Thyroid gland (tissue), 4 donors: ENCODE results near the gene DRC3. TPM values are rescaled to one million over a fixed set of nuclear protein-coding genes. Genes with fewer than 3 reads are reported as not detected.

ENCODE experiments used
- DNase-seq, 2 donors: peaks; one replicate each; pipeline ENCODE4 v3.0.0-alpha.2; 2019
- H3K27ac ChIP-seq, 3 donors: fragments of 200-600 bp; sonication (generic); 1 replicate in 2 of 3; 2 replicates in 1 of 3; pipeline ENCODE4 v1.5.1; 2016 to 2019; ENCODE audit warnings: mild to moderate bottlenecking in 1 of 3, moderate library complexity in 1 of 3
- H3K27me3 ChIP-seq: fragments of 200-600 bp; sonication (generic); one replicate; pipeline ENCODE4 v1.5.1; 2019
- H3K36me3 ChIP-seq, 2 donors: fragments of 200-600 bp; sonication (generic); one replicate each; pipeline ENCODE4 v1.5.1; 2016 to 2019
- H3K4me1 ChIP-seq, 2 donors: fragments of 200-600 bp; sonication (generic); one replicate each; pipeline ENCODE4 v1.5.1; 2017 to 2019
- H3K4me3 ChIP-seq, 3 donors: fragments of 200-600 bp; sonication (generic); replicated peaks in 1 of 3; 1 replicate in 2 of 3; 2 replicates in 1 of 3; pipeline ENCODE4 v1.5.1; 2016; ENCODE audit warnings: mild to moderate bottlenecking in 1 of 3
- H3K9me3 ChIP-seq: fragments of 200-600 bp; sonication (generic); one replicate; pipeline ENCODE4 v1.5.1; 2017
- POLR2A ChIP-seq, 2 donors: fragments of 450-650 bp; IDR thresholded peaks; one replicate each; pipeline ENCODE4 v1.6.1; 2017; ENCODE audit warnings: antibody characterized with exemption in 2 of 2, mild to moderate bottlenecking in 2 of 2, moderate library complexity in 1 of 2
- WGBS, 2 donors: methylation state at CpG; one replicate each; pipeline ENCODE4 v1.1.5; 2017; 5-methylcytosine and 5-hydroxymethylcytosine counted together
- intact Hi-C: fragments of 100-400 bp; cut with DNase I; formaldehyde crosslinking; loops from one replicate; pipeline ENCODE4 v1.15.1; 2023
- total RNA-seq, 4 donors: library from RNA; depleted of rRNA; stranded (reverse); fragments of >200 nt; gene quantifications; one replicate each; pipeline ENCODE4 v1.2.3, GENCODE V29; 2016
- TF ChIP-seq, protein P1 (sequence below), 6 experiments: fragments of 200-600 bp in 3 of 6; fragments of 450-650 bp in 3 of 6; sonication (generic) in 3 of 6; IDR thresholded peaks; one replicate each; pipeline ENCODE4 v1.5.1; 2016 to 2019; ENCODE audit warnings: antibody characterized with exemption in 6 of 6, mild to moderate bottlenecking in 2 of 6, inconsistent platforms in 1 of 6, moderate library complexity in 1 of 6

Gene DRC3
- total RNA-seq, 4 donors from 2014 or later: 18.5 to 28.7 (median 23.4) TPM

DNA sequence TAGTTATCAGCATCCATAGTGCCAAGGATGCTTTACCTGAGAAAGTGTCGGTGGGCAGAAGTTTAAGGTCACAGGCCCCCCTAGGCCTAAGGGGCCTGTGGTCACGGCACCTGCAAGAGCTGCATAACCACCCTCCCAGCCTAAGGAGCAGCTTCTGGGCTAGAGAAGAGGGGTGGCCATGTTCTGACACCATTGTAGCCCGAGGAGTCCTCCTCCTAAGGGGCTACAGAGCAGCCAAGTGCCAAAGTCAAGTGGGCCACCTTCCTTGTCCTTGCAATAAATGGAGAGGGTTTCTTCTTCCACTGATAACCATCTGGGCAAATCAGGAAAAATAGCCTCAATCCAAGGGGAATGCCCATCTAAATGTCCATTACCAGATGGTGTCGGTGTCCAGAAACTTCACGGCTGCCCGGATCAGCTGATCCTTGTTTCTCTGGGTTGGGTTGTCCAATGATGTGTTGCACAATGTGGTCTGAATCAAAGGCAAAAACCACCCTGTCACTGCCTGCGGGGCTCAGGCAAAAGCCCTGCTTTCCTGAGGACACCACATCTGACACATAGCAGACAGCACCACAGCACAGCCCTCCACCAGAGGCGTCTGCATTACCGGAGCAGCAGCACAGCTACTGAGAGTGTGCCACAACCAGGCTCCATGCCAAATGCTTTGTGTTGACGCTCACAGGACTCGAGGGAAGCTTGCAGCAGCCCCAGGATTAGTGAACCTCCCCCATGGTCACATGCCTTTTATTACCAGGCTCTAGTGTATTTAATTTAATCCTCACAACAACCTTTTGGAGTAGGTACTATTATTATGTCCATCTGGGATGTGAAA, 53.5 kb downstream of the DRC3 start:
- WGBS, 2 donors: 81 to 85% methylated on average over 7 to 11 of the region's 11 CpGs
- no peak overlapping the region for H3K4me3 ChIP-seq
- no peaks in the 10 kb centered on the region for H3K9me3 ChIP-seq
- H3K4me1 ChIP-seq: no peaks in the 10 kb centered on the region
- H3K36me3 ChIP-seq: no peaks in the 10 kb centered on the region
- no peak for TF ChIP-seq POLR2A (IDR thresholded peaks at IDR 0.05)
- TF ChIP-seq, protein P1, sequence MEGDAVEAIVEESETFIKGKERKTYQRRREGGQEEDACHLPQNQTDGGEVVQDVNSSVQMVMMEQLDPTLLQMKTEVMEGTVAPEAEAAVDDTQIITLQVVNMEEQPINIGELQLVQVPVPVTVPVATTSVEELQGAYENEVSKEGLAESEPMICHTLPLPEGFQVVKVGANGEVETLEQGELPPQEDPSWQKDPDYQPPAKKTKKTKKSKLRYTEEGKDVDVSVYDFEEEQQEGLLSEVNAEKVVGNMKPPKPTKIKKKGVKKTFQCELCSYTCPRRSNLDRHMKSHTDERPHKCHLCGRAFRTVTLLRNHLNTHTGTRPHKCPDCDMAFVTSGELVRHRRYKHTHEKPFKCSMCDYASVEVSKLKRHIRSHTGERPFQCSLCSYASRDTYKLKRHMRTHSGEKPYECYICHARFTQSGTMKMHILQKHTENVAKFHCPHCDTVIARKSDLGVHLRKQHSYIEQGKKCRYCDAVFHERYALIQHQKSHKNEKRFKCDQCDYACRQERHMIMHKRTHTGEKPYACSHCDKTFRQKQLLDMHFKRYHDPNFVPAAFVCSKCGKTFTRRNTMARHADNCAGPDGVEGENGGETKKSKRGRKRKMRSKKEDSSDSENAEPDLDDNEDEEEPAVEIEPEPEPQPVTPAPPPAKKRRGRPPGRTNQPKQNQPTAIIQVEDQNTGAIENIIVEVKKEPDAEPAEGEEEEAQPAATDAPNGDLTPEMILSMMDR (IDR thresholded peaks at IDR 0.05): no peak
- H3K27ac ChIP-seq: no peak overlapping the region
- intact Hi-C loops: no loop called here
- peak in 1 of 2 donors; percentile 13 for DNase-seq
- H3K27me3 ChIP-seq: no peaks in the 10 kb centered on the region

DNA sequence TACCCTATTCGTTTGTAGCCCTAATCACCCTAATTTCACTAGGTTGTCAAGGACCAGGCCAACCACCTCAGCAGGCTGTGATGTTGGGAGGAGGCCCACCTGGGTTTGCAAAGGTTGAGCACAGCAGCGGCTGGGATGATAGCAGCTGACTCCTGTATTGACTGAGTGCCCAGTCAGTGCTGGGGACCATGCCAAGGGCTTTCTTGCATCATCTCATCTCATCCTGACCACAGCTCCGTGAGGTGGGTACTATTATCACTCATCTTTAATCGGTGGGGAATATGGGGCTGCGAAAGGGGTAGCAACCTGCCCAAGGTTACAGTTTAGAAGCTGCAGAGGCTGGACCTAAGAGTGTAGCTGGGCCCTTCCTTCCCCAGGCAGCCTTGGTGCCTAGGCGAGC, 54.6 kb downstream of the DRC3 start:
- no peak for DNase-seq
- Histone ChIP-seq H3K36me3 (no peaks in the 10 kb centered on the region), H3K27ac (no peak overlapping the region), H3K4me3 (no peak overlapping the region), H3K9me3 (no peaks in the 10 kb centered on the region), H3K27me3 (no peaks in the 10 kb centered on the region), H3K4me1 (no peaks in the 10 kb centered on the region)
- 84 to 90% methylated on average over 6 of the region's 6 CpGs for WGBS, 2 donors
- TF ChIP-seq POLR2A (IDR thresholded peaks at IDR 0.05): no peak
- TF ChIP-seq, protein P1 (IDR thresholded peaks at IDR 0.05): no peak
- intact Hi-C loops: no loop called here

DNA sequence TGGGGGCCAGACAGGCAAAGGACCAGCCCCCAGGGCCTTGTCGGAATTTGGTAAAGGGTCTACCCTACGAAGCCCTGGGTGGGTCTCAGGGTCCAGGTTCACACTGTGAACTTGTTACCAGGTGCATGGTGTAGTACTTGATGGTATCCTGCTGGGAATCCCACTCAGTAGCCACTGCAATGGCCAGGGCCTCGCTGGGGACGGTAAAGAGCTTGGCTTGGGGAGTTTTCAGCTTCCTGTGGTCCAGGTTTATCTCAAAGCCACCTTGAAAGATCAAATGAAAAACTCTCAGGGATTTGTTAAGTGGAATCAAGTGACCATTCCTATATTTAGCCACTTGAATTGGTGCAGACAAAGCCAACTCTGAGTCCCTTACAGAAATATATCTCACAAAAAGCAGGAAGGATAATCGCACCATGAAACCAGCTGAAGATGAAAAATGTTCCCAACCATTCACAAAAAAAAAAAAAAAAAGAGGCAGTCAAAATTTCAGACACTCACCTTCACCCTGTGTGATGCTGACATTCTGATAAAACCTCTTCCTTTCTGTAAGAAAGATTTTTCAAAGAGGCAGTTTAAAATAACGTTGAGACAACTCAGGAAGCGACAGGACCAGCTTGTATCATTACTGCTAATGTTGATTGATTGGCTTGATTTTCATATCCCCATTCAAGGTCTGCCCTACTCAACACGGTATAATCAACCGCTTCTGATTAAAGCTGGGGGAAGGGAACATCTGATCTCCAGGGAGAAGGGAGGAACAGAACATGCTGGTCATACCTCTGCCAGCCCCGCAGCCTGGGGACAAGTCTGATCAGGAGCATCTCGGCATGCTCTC, 55.7 kb downstream of the DRC3 start:
- 72 to 80% methylated on average over 11 of the region's 11 CpGs for WGBS, 2 donors

DNA sequence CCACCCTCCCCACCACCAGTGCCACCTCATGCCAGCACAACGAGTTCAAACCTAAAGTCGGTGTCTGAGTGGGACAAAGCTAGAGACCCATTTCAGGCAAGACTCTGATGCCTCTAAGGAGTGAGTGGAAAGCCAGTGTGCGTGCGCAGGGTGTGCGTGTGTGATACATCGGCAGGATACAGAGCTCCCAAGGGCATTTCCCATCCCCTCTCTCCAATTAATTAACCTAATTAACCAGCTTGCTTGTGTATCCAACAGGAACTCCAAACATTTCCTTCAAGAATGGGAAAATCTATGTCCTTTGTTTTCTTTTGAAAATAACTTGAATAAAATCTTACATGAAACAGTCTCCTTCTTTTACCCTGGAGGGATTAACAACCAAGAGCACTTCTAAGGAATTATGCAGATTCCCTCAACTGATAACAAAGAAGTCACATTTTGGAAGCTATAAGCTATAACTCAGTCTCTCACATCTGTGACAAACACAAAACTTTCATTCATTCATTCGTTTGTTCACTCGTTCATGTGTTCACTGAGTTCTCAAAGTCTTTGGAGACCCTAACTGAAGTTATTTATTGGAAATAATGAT, 56.4 kb downstream of the DRC3 start:
- TF ChIP-seq POLR2A (IDR thresholded peaks at IDR 0.05): no peak
- TF ChIP-seq, protein P1 (IDR thresholded peaks at IDR 0.05): no peak
- Histone ChIP-seq H3K27ac (no peak overlapping the region), H3K27me3 (no peaks in the 10 kb centered on the region), H3K4me3 (no peak overlapping the region), H3K9me3 (no peaks in the 10 kb centered on the region), H3K4me1 (no peaks in the 10 kb centered on the region), H3K36me3 (no peaks in the 10 kb centered on the region)
- DNase-seq: no peak
- intact Hi-C loops: no loop called here
- WGBS, 2 donors: 85 to 90% methylated on average over 8 of the region's 8 CpGs

More for the DNA sequence above, 55.7 kb downstream of the DRC3 start:
- Histone ChIP-seq H3K27me3 (no peaks in the 10 kb centered on the region), H3K36me3 (no peaks in the 10 kb centered on the region), H3K9me3 (no peaks in the 10 kb centered on the region), H3K27ac (no peak overlapping the region), H3K4me3 (no peak overlapping the region), H3K4me1 (no peaks in the 10 kb centered on the region)
- intact Hi-C loops: no loop called here
- DNase-seq: no peak
- TF ChIP-seq, protein P1 (IDR thresholded peaks at IDR 0.05): no peak
- TF ChIP-seq POLR2A (IDR thresholded peaks at IDR 0.05): no peak
